Measurements from ENCODE around the gene CCSER2.

- TF ChIP-seq POLR2A (IDR thresholded peaks at IDR 0.05) (no peak), CTCF (IDR thresholded peaks at IDR 0.05) (no peak)
Measured at GRCh38 chr10:84342584-84342983, 14.2 kb downstream of the CCSER2 start.

All from tibial nerve (tissue), 3 donors.